GM21360 (cell line): ENCODE data around the gene GAPT.

Experiments
- ATAC-seq: cut with Tn5 transposase; IDR thresholded peaks from one replicate; pipeline ENCODE4 v1.9.1; 2021; ENCODE audit warnings: mild to moderate bottlenecking, moderate library complexity; ENCODE audit not compliant: unreplicated experiment

GAPT gene

DNA sequence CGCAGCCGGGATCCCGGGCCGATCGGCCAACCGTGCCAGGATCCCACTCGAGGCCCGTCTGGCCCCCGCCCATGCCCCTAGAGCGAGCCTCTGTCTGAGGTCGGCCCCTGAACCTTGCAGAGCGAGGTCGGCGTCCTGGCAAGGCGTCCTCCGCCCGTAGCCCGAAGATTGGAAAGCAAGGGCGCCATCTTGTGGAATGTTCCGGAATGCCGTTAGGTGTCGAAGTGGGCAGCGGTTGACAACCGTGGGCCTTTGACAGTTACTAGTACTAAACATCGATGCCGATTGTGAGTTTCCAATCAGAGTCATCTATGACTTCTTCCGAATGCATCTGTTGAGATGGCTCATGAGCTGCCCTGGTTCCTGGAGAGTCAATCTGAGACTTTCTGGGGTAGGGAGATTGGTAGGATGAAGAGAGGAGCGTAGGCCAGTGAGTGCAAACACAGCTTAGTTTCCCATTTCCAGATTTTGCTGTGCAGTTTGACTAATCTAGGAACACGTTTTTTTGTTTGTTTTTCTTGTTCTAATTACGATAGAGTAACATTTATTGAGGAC lies 30.4 kb upstream of the GAPT start:
- peak; percentile 80 for ATAC-seq

DNA sequence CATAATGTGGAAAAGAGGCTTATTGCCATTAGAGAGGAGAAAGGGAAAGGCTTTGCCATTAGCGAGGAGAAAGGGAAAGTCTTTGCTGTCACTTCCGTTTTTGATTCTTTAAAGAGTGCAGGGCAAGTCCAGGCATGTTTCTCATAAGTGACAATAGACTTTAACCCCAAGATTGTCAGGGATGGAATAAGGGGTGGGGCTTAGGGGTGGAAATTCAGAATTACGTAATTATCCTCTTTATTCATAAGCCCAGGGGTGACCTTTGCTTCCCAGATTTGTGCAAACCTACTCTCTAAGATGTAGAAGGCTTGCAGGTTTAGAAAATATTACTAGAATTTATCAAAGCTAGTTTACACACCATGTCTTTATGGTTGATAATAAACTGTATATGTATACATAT lies 29.1 kb upstream of the GAPT start:
- ATAC-seq: no peak

DNA sequence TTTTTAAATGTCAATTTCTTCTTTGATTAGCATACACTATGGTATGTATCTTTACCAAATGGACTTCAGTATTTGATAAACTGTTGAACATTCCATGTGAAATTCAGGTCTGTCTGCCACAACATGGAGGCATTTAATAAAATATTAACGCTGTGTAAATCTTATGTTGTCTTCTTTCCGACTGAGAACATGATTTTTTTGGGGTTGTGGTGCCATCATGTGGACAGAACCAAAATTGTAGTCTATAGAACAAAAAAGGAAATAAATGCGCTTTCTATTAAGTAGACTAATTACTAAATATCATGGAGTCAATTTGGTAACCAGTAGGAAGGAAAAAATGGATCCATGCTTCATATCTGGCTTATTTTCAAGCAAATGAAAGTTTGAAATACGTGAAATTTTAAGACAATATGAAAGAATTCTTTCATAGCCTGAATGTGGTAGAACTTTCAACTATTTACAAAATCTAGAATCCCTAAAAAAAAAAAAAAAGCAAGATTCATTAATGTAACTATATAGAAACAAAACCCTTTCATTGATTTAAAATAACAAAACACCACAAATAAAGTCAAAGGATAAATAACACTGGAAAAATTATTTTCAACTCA lies 28.5 kb upstream of the GAPT start:
- no peak for ATAC-seq

DNA sequence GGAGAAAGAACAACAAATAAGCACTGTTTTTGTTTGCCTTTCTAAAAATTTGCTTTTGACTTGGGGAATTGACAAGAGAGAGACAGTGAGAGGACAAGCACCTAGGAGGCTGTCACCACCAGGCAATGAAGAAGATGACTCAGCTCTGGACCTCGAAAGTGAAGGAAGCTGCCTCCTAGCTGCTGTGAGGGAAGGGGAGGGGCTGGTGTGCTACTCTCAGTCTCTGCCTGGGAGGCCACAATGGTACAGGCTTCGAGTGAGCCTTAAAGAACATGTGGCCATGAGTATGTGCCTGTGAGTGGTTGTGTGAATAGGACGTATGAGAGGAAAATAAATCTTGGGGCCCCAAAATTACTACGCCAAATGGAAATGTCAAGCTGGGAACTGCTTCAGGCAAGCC lies 24.3 kb upstream of the GAPT start:
- ATAC-seq: peak; percentile 100

DNA sequence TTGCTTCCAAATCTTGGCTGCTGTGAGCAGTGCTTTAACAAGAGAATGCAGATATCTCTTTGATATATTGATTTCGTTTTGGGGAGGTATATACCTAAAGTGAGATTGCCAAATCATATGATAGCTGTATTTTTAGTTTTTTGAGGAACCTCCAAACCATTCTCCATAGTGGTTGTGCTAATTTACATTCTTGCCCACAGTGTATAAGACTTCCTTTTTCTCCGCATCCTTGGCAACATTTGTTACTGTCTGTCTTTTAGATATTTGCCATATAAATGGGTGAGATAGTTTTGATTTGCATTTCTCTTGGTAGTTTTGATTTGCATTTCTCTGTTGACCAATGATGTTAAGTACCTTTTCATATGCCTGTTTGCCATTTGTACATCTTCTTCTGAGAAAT lies 21.3 kb upstream of the GAPT start:
- no peak for ATAC-seq

DNA sequence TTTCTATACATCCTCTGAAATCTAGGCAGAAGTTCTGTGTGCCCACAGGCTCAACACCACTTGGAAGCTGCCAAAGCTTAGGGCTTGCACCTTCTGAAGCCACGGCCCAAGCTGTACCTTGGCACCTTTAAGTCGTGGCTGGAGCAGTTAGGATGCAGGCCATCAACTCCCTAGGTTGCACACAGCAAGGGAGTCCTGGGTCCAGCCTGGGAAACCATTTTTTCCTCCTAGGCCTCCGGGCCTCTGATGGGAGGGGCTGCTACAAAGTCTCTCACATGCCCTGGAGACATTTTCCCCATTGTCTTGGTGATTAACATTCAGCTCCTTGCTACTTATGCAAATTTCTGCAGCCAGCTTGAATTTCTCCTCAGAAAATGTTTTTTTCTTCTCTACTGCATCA lies 15.8 kb upstream of the GAPT start:
- ATAC-seq: no peak

DNA sequence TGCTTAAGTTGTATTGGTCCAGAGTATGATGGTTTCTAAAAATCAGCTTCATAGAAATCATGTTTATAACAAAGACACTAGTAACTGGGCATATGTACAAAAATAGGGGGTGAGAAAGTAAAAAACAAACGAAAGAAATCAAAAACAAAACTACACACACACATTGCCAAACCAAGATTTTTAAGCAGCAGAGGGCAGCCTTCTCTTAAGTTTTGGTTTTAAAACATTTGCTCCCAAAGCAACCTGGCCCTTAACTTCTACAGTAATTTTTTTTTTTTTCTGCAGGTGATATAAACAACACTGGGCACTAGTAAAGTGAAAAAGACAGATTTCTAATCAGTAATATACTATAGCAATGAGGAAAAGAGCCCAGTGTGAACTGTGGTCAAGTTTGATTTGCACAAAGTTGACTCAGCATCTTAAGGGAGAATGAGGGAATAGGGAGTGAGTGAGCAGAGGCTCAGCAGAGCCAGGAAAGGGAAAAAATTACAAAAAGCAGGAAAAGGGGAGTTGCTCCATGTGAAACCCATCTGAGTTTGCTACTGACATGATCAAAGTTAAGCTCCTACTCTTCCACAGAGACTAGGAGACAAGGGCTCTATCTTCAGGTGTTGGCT lies 13.4 kb upstream of the GAPT start:
- no peak for ATAC-seq

DNA sequence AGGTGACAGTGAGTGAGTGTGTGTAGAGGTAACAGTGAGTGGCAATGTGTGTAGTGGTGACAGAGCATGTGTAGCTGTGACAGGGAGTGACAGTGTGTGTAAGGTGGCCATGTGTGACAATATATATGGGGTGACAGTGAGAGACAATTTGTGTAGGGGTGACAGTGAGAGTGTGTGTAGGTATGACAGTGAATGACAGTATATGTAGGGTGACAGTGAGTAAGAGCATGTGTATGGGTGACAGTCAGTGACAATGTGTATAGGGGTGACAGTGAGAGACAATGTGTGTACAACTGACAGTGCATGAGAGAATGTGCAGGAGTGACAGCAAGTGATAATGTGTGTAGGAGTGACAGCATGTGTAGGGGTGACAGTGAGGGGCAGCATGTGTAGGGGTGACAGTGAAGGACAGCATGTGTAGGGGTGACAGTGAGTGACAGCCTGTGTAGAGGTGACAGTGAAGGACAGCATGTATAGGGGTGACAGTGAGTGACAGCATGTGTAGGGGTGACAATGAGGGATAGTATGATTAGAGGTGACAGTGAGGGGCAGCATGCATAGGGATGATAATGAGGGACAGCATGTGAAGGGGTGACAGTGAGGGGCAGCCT lies 10.1 kb upstream of the GAPT start:
- no peak for ATAC-seq

DNA sequence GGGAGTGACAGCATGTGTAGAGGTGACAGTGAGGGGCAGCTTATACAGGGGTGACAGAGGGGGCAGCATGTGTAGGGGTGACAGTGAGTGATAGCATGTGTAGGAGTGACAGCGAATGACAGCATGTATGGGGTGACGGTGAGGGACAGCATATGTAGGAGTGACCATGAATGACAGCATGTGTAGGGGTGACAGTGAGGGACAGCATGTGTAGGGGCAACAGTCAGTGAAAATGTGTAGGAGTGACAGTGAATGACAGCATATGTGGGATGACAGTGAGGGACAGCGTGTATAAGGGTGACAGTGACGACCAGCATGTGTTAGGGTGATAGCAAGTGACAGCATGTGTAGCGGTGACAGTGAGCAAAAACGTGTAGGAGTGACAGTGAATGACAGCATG lies 9.4 kb upstream of the GAPT start:
- ATAC-seq: no peak

DNA sequence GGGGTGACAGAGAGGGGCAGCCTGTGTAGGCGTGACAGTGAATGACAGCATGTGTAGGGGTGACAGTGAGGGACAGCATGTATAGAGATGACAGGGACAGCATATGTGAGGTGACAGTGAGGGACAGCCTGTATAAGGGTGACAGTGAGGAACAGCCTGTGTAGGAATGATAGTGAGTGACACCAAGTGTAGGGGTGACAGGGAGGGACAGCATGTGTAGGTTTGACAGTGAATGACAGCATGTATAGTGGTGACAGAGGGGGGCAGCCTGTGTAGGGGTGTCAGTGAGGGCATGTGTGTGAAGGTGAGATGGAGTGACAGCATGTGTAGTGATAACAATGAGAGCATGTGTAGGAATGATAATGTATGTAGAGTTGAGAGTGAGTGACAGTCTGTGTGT lies 8.7 kb upstream of the GAPT start:
- ATAC-seq: no peak

DNA sequence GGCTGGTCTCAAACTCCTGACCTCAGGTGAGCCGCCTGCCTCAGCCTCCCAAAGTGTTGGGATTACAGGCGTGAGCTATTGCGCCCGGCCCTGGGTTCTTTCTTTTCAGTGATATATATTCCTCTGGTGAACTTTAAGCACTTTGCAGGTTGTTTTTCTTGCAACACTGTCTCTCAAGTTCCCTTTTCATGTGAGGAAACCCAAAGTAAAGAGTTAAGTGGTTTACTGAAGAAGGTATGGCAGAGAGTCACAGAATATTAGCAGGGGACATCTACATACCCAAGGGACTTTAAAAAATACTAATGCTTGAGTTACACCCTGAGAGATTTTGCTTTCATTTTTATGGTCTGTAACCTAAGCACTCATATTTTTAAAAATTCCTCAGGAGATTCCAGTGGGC lies 6.7 kb upstream of the GAPT start:
- ATAC-seq: no peak

DNA sequence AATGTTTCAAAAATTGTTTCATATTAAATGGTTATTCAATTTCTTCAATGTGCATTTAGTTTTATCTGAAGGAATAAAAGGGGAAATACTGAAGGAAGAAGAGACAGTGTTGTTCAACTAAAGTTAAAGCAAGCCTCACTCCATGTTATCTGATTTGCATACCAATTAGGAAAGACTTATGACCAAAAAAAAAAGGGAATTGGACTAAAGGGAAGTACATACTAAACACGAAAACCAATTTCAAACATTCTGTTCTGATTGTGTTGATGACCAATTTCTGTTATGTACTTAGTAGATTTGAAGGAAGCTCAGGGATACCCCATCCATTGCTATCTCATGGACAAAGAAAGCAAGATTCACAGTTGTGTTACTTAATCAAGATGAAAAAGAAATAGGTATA lies 4.9 kb upstream of the GAPT start:
- no peak for ATAC-seq

DNA sequence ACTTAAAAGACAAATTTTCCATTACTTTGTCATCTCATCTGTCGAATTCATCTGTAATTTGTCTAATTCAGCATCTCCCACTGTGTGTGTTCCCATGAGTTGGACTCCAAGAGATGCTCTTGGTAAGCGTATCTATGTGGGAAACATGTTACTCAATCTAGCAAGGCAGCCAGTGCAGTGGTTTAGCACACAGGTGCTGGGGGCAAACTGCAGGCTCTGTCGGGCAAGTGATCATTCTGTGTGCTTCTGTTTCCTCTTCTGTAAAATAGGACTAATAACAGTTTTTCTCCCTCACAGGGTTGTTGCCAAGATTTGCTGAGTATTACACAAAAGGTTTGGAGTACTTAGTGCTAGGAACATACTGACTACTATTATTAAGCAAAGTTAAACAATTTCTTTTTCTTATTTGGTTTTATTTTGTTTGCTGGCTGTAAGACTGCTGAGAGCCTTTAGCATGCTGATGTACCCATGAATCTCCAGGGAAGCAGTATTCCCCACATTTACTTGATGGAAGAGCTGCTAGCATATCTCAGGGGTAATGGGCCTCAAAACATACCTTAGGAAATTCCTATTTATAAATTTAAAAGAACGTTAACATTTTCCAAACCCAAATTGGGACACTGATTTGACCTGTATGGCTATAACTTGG lies 709 bp upstream of the GAPT start:
- no peak for ATAC-seq

DNA sequence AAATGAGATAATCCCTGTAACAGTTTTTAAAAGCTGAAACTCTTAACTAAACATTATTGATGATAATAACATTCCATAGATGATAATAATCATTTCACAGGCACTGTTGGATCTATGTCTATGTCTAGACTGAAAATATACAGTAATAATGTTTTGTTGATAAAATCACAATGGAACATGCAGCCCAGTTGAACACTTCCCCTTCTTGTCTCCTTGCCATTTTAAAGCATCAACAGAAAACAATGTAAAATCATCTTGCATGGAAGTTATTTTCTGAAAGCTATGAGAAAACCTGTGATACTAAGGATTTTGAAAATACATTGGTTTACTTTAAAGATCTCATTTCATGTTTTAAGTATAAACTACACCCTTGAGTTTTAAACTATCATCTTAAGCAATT lies 1.9 kb downstream of the GAPT start:
- ATAC-seq: no peak

DNA sequence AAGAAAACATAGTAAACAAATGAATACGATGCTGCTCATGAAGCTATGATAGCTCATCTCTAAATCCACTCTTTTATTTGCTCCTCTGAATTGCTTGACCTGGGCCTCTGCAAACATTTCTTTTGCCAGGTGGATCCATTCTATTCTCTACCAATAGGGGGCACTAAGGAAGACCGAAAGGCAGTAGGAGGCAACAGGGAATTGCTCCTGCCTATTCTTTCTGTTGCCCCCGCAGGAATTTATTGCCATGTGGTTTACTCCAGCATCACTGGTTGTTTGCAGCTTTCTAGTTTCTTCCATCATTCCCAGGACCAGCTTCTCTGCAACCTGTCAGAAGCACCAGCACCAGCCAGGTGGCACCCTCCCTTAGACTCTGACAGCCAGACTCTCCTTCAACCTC lies 5.3 kb downstream of the GAPT start:
- no peak for ATAC-seq

DNA sequence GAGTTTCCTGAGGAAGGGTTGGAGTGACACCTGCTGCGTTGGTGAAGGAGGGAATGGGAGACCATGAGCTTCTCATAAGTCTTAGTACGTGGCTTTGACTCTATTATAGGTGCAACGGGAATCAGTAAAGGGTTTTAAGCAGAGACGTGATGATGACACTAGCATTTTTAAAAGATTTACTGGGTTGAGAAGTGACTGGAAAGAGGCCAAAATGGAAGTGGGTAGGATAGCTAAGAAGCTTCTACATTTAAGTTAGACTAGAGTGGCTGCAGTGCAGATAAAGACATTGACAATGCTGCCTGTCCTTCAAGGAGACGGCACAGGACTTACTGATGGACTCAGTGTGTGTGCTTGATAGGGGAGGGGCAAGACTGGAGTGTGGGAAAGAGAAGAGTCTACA lies 6.2 kb downstream of the GAPT start:
- no peak for ATAC-seq

DNA sequence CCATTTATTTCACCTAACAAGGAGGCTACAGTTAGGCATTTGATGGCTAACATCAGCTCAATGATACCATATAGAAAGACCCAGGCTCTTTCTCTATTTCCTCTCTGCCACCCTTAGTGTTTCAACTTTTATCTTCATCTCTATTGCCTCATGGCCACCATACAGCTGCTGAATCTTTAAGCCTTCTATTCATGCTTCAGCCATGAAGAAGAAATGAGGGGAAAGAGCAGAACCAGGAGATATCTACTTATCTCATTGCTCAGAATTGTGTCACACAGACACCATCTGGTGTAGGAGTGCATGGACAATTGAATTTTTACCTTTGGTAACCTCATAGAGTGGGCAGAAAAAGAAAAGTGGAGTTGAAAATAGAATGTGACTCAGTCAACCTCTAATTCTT lies 6.7 kb downstream of the GAPT start:
- ATAC-seq: no peak

DNA sequence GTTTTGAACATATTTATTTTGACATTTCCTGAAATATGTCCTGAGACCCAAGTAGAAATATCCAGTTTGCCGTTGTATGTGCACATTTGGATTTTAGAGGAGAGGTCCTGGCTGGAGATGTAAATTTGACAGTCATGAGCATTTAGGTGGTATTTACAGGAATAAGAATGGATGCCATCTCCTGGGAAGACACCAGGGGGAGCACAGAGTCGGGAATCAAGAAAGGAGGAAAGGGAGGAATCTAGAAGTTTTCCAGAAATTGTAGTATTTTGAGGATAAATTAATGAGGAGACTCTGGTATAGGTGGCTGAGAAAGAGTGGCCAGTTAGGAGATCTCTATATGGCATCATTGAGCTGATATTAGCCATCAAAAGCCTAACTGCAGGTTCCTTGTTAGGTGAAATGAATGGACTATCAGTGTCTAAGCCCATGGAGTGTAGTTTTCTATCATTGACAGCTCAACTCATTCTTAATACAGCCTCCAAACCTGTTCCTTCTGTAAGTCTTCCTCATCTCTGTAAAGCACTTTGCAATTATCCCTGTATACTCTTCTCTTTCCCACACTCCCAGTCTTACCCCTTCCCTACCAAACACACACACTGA lies 7.2 kb downstream of the GAPT start:
- no peak for ATAC-seq

DNA sequence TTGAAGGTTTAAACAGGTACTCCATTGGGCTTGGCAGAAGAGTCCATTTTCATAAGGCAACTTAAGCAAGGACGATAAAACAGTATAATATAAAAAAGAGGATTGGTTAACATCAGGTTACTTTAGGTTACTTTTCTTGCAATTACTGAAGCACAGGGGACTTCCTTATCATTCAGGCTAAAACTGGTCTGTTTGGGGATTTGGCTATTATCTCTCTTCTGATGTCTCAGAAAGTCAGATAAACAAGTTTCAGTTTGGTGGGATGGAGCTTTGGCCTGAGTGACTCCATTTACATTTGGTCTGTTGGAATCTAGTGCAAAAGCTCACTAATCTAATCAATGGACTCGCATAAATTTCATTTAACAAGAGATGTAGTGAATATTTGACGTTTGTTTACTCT lies 8.0 kb downstream of the GAPT start:
- no peak for ATAC-seq

DNA sequence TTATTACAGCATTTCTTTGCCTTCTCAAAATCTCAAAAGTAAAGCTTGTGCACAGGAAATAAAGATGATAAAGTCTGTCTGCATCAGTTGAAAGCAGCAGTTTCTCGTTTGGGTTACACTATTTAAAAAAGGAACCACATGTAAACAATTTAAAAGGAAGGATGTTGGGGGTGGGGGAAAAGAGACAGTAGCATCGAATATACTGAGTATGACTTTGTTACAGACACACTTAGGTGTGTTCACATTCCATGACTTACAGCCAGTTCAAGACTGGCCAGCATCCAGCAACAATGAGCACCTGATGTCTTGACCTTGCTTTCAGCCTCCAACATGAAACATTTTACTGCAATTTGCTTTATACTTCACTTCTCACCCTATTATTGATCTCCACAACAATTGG lies 8.7 kb downstream of the GAPT start:
- ATAC-seq: no peak

DNA sequence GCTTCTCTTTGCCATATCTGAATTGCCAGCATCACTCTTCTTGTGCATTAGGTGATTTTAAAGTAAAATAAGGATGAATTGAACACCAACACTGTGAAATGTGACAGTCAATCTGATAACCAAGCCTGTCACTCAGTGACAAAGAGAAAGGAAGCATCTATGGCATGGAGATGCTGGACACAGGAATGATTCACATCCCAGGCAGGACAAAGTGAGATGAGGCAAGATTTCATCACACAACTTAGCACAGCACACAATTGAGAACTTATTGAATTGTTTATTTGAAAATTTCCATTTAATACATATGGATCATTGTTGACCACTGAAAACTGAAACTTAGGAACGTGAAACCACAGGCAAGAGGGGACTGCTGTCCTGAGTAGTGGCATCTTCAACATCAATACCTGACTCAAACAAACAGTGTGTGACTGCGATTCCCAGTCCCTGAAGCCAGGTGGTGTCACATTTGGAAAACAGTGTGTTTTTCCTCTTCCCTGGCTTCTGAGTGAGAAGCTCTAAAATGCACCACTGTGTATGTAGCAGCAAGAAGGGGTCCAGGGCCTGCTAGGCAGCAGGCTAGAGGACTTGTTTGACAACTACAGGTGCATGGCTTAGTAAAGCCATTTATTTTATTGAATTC lies 10.7 kb downstream of the GAPT start:
- ATAC-seq: no peak
